HCT116 (cell line): ENCODE results near the gene KCNC4. TPM values are rescaled to one million over a fixed set of nuclear protein-coding genes. Genes with fewer than 3 reads are reported as not detected.

Experiments
- ATAC-seq: fragments of 200-7000 bp; cut with Tn5 transposase; 2 replicates; pipeline ENCODE4 v1.9.1; 2020; ENCODE audit warnings: mild to moderate bottlenecking, moderate library complexity
- BruUV-seq: library from RNA; stranded (reverse); fragments of 400-500 nt; replicated peaks from 2 replicates; lab custom pipeline; 2021; lab: Mats Ljungman, UMichigan
- CTCF ChIA-PET: fragments of 300-600 bp; sonication (Branson Sonifier 250); formaldehyde crosslinking; loops from one replicate; lab custom pipeline; 2021; ENCODE audit warnings: antibody characterized with exemption; lab: Charles Lee
- POLR2A ChIA-PET: fragments of 300-600, 350-600 bp; sonication (Branson Sonifier 250); formaldehyde crosslinking; loops from one replicate; lab custom pipeline; 2021; ENCODE audit warnings: antibody characterized with exemption; lab: Charles Lee
- RAD21 ChIA-PET, 2 experiments: fragments of 300-600 bp; sonication (Branson Sonifier 250); formaldehyde crosslinking; loops; one replicate each; lab custom pipeline; 2023; ENCODE audit warnings: low total read pairs in 2 of 2; ENCODE audit not compliant: uncharacterized antibody in 2 of 2, unreplicated experiment in 2 of 2, low non-redundant PET in 1 of 2; lab: Charles Lee
- DNase-seq: peaks from one replicate; pipeline ENCODE4 v3.0.0-alpha.2; 2010; ENCODE audit warnings: low read depth, low spot score
- H2AFZ ChIP-seq: fragments of 200-600 bp; shearing (Covaris generic), sonication (generic); 2 replicates; pipeline ENCODE4 v1.6.1; 2017; ENCODE audit warnings: low read depth, mixed run types, mixed read lengths, antibody characterized with exemption, low read length; ENCODE audit not compliant: poor library complexity, severe bottlenecking
- H3K27ac ChIP-seq: 2 replicates; pipeline ENCODE4 v1.5.1; 2012; ENCODE audit warnings: low read depth, low read length
- H3K27me3 ChIP-seq: fragments of 200-600 bp; sonication (generic); 2 replicates; pipeline ENCODE4 v1.6.1; 2016; ENCODE audit warnings: mixed run types, low read length, mixed read lengths; ENCODE audit not compliant: insufficient read depth
- H3K36me3 ChIP-seq, 2 experiments: fragments of 200-500 bp in 1 of 2; fragments of 200-600 bp in 1 of 2; sonication (Bioruptor generic) in 1 of 2; sonication (generic) in 1 of 2; 2 replicates each; pipeline versions ENCODE4 v1.5.1 to v1.6.1; 2014 to 2016; ENCODE audit warnings: low read length in 2 of 2, inconsistent platforms in 1 of 2, mixed read lengths in 1 of 2, mixed run types in 1 of 2; ENCODE audit not compliant: insufficient read depth in 2 of 2, control insufficient read depth in 1 of 2
- H3K4me1 ChIP-seq, 2 experiments: fragments of 200-600 bp in 1 of 2; sonication (generic) in 1 of 2; 2 replicates each; pipeline versions ENCODE4 v1.5.1 to v1.6.1; 2012 to 2017; ENCODE audit warnings: low read length in 2 of 2, inconsistent platforms in 1 of 2, mild to moderate bottlenecking in 1 of 2, mixed read lengths in 1 of 2, mixed run types in 1 of 2, moderate library complexity in 1 of 2; ENCODE audit not compliant: insufficient read depth in 2 of 2, control insufficient read depth in 1 of 2
- H3K4me2 ChIP-seq: fragments of 200-600 bp; sonication (generic); 2 replicates; pipeline ENCODE4 v1.6.1; 2017; ENCODE audit warnings: mixed run types, low read length, mixed read lengths
- H3K4me3 ChIP-seq, 2 experiments: fragments of 200-600 bp in 1 of 2; sonication (generic) in 1 of 2; replicated peaks in 1 of 2; 2 replicates each; pipeline ENCODE4 v1.5.1; 2011 to 2016; ENCODE audit warnings: low read length in 2 of 2, control low read depth in 1 of 2, low read depth in 1 of 2, mild to moderate bottlenecking in 1 of 2, mixed read lengths in 1 of 2, mixed run types in 1 of 2
- H3K79me2 ChIP-seq: fragments of 200-600 bp; sonication (generic); 2 replicates; pipeline ENCODE4 v1.6.1; 2017; ENCODE audit warnings: mild to moderate bottlenecking, mixed run types, low read length, moderate library complexity, mixed read lengths; ENCODE audit not compliant: insufficient read depth
- H3K9ac ChIP-seq: fragments of 200-600 bp; sonication (generic); 2 replicates; pipeline ENCODE4 v1.6.1; 2016; ENCODE audit warnings: low read length, mixed read lengths
- H3K9me2 ChIP-seq: fragments of 200-600 bp; sonication (generic), shearing (Covaris generic); 2 replicates; pipeline ENCODE4 v1.6.1; 2017; ENCODE audit warnings: mixed run types, mild to moderate bottlenecking, moderate library complexity; ENCODE audit not compliant: insufficient read depth
- H3K9me3 ChIP-seq, 2 experiments: fragments of 200-500 bp in 1 of 2; fragments of 200-600 bp in 1 of 2; sonication (Bioruptor generic) in 1 of 2; sonication (generic) in 1 of 2; 2 replicates each; pipeline ENCODE4 v1.6.1; 2014 to 2017; ENCODE audit warnings: low read length in 2 of 2, mixed read lengths in 2 of 2, inconsistent platforms in 1 of 2, low read depth in 1 of 2, mild to moderate bottlenecking in 1 of 2, mixed run types in 1 of 2, moderate library complexity in 1 of 2; ENCODE audit not compliant: control insufficient read depth in 1 of 2, insufficient read depth in 1 of 2
- H4K20me1 ChIP-seq: fragments of 200-600 bp; sonication (generic), shearing (Covaris generic); 2 replicates; pipeline ENCODE4 v1.6.1; 2017; ENCODE audit warnings: mixed run types, mild to moderate bottlenecking, moderate library complexity; ENCODE audit not compliant: insufficient read depth
- CBX3 ChIP-seq: IDR thresholded peaks from 2 replicates; pipeline ENCODE4 v1.6.1; 2012; ENCODE audit warnings: low read depth
- EGR1 ChIP-seq: IDR thresholded peaks from 2 replicates; pipeline ENCODE4 v1.6.1; 2012; ENCODE audit warnings: low read depth
- EZH2 ChIP-seq: fragments of 200-600 bp; sonication (generic); IDR thresholded peaks from 2 replicates; pipeline ENCODE4 v1.6.1; 2017; ENCODE audit warnings: antibody characterized with exemption, mixed run types
- JUND ChIP-seq: IDR thresholded peaks from 2 replicates; pipeline ENCODE4 v1.6.1; 2012
- SRF ChIP-seq: IDR thresholded peaks from 2 replicates; pipeline ENCODE4 v1.6.1; 2012; ENCODE audit warnings: low read depth
- TCF7L2 ChIP-seq: IDR thresholded peaks from 2 replicates; pipeline ENCODE4 v1.7.0; 2011; ENCODE audit warnings: borderline replicate concordance, inconsistent platforms; ENCODE audit not compliant: insufficient read depth, insufficient read length; ENCODE audit errors: extremely low read depth
- ZFX ChIP-seq: fragments of 450-650 bp; IDR thresholded peaks from 2 replicates; pipeline ENCODE4 v1.6.1; 2017
- ZNF274 ChIP-seq: fragments of 200-500 bp; sonication (Bioruptor generic); IDR thresholded peaks from 2 replicates; pipeline ENCODE4 v1.6.1; 2014; ENCODE audit warnings: mild to moderate bottlenecking, low read depth, low read length, inconsistent platforms
- intact Hi-C: fragments of 100-400 bp; cut with micrococcal nuclease; formaldehyde crosslinking; loops from 2 replicates; pipeline ENCODE4 v1.10.0; 2022
- total RNA-seq: library from RNA; stranded (reverse); gene quantifications from one replicate; pipeline ENCODE4 v1.2.1, GENCODE V29; 2021; ENCODE audit not compliant: unreplicated experiment
- TF ChIP-seq, protein P1 (sequence below), 3 experiments: fragments of 200-600 bp in 1 of 3; sonication (generic) in 1 of 3; IDR thresholded peaks in 2 of 3; conservative IDR thresholded peaks in 1 of 3; 2 replicates each; pipeline ENCODE4 v1.5.1; 2012 to 2017; ENCODE audit warnings: low read depth in 2 of 3, low read length in 2 of 3, antibody characterized with exemption in 1 of 3, borderline replicate concordance in 1 of 3, control low read depth in 1 of 3, mild to moderate bottlenecking in 1 of 3, mixed read lengths in 1 of 3, mixed run types in 1 of 3, moderate library complexity in 1 of 3; ENCODE audit not compliant: insufficient read depth in 1 of 3

Gene KCNC4
- total RNA-seq, 1 experiment from 2014 or later: 13.0 TPM

DNA sequence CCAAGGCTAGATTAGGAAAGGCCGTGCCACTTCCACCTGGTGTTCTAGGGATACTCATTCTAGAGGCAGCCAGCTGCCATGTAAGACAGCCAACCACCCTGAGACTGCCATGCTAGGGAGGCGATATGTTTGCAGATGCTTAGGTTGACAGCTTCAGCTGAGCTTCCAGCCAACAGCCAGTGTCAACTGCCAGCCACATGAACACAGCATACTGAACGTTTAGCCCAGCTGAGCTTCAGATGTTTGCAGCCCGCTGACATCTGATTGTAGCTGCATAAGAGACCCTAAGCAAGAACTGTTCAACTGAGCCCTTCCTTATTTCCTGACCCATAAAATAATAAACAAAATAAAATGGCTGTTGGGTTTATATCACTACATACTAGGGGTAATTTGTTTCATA is 5.0 kb upstream of the KCNC4 start:
- H3K9ac ChIP-seq: no peak overlapping the region
- ChIA-PET CTCF (interaction anchor here (1.4 to 6.4 kb wide), 3 partner anchors 108 to 291 kb away, joined by 4 to 76 read pairs (median 49); no protein-coding TSS in a partner anchor), RAD21 (interaction anchor here in 1 of 2 experiments (0.8 kb wide), 1 partner anchor 107 kb away, joined by 3 read pairs; no protein-coding TSS in a partner anchor), POLR2A (no interaction called here)
- H3K9me3 ChIP-seq: no peaks in the 10 kb centered on the region
- no peaks in the 10 kb centered on the region for H3K9me2 ChIP-seq
- H3K27me3 ChIP-seq: no peaks in the 10 kb centered on the region
- H3K4me2 ChIP-seq: no peak overlapping the region
- peaks cover 0 to 22% of the 10 kb centered on the region in 2 experiments; a peak in 2 of 4 replicates for H3K4me1 ChIP-seq
- no peaks in the 10 kb centered on the region for H4K20me1 ChIP-seq
- intact Hi-C loops: no loop called here
- H3K36me3 ChIP-seq: no peaks in the 10 kb centered on the region
- BruUV-seq: no TSS peak
- DNase-seq (no peak), ATAC-seq (no peak)
- TF ChIP-seq, protein P1, sequence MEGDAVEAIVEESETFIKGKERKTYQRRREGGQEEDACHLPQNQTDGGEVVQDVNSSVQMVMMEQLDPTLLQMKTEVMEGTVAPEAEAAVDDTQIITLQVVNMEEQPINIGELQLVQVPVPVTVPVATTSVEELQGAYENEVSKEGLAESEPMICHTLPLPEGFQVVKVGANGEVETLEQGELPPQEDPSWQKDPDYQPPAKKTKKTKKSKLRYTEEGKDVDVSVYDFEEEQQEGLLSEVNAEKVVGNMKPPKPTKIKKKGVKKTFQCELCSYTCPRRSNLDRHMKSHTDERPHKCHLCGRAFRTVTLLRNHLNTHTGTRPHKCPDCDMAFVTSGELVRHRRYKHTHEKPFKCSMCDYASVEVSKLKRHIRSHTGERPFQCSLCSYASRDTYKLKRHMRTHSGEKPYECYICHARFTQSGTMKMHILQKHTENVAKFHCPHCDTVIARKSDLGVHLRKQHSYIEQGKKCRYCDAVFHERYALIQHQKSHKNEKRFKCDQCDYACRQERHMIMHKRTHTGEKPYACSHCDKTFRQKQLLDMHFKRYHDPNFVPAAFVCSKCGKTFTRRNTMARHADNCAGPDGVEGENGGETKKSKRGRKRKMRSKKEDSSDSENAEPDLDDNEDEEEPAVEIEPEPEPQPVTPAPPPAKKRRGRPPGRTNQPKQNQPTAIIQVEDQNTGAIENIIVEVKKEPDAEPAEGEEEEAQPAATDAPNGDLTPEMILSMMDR (IDR thresholded peaks at IDR 0.05 in 2 of 3, conservative IDR thresholded peaks at IDR 0.05 in 1 of 3; ENCODE audit: borderline replicate concordance in 1 of 3, insufficient read depth in 1 of 3, low read depth in 2 of 3, low read length in 2 of 3): no peak
- TF ChIP-seq SRF (no peak), CBX3 (no peak)
- no peak overlapping the region for H3K27ac ChIP-seq
- no peaks in the 10 kb centered on the region for H3K79me2 ChIP-seq
- no peak overlapping the region for H2AFZ ChIP-seq
- no peak overlapping the region for H3K4me3 ChIP-seq

DNA sequence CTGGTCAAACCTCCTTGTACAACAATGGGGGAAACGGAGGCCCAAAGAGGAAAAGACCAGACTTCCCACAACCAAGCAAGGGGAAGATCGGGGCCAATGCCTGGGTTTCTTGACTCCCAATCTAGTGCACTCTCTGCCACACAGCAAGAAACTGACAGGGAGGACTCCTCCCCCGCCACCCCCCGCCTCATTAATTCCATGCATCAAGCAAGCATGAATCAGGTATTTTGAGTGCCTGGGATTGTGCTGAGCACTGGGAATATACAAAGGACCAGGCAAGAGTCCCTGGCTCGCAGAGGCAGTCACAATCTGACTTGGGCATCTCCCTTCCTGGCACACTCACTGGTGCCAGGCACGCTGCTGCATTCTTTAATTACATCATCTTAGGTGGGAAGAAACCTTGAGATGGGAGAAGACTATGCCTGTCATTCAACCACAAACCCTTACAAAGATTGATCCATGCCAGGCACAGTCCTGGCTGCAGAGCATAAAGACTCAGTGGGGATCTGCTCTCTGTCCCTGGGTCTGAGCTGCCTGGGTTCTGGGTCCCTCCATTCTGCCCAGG is 4.4 kb upstream of the KCNC4 start:
- H3K27ac ChIP-seq: no peak overlapping the region
- TF ChIP-seq ZNF274: no peak
- no peak for TF ChIP-seq TCF7L2
- TF ChIP-seq ZFX: no peak
- TF ChIP-seq SRF: no peak
- no peak for TF ChIP-seq JUND
- TF ChIP-seq EZH2: no peak
- TF ChIP-seq EGR1: no peak
- no peaks in the 10 kb centered on the region for H3K79me2 ChIP-seq
- ChIA-PET CTCF (interaction anchor here (1.4 to 6.4 kb wide), 7 partner anchors 107 to 290 kb away, joined by 4 to 206 read pairs (median 76); no protein-coding TSS in a partner anchor), RAD21 (interaction anchor here (0.8 to 4.6 kb wide), 2 partner anchors 107 kb away, joined by 3 to 62 read pairs; no protein-coding TSS in a partner anchor), POLR2A (no interaction called here)
- H3K9ac ChIP-seq: no peak overlapping the region
- no peak overlapping the region for H3K4me2 ChIP-seq
- no peaks in the 10 kb centered on the region for H4K20me1 ChIP-seq
- H3K9me3 ChIP-seq: no peaks in the 10 kb centered on the region
- DNase-seq (no peak), ATAC-seq (no peak)
- no peaks in the 10 kb centered on the region for H3K36me3 ChIP-seq
- no peaks in the 10 kb centered on the region for H3K9me2 ChIP-seq
- BruUV-seq: no TSS peak
- peaks cover 0 to 21% of the 10 kb centered on the region in 2 experiments; a peak in 2 of 4 replicates for H3K4me1 ChIP-seq
- H3K4me3 ChIP-seq: no peak overlapping the region
- intact Hi-C loops: no loop called here
- no peaks in the 10 kb centered on the region for H3K27me3 ChIP-seq
- H2AFZ ChIP-seq: no peak overlapping the region
